Measurements from ENCODE around the gene SYT14.

DNA sequence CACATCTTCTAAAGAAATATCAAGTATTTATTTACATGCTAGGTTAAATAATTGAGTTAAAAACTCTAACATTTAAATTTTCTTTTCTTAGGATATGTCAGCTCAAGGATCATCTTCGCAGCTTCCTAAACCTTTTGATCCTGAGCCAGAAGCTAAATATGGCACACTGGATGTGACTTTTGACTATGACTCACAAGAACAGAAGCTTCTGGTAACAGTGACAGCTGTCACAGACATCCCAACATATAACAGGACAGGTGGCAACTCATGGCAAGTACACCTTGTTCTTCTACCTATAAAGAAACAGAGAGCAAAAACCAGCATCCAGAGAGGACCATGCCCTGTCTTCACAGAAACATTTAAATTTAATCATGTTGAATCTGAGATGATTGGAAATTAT is 161.9 kb downstream of the SYT14 start:
- TF ChIP-seq GATA3 (IDR thresholded peaks at IDR 0.05; ENCODE audit: low read depth, low read length) (no peak), GATA2 (IDR thresholded peaks at IDR 0.05; ENCODE audit: low read depth, low read length) (no peak)

Measured in SH-SY5Y (cell line).